Measurements from ENCODE around the gene DERL2. TPM values are rescaled to one million over a fixed set of nuclear protein-coding genes. Genes with fewer than 3 reads are reported as not detected.

The DERL2 gene
- total RNA-seq, 1 donor from 2014 or later, result 64.0 TPM

DNA sequence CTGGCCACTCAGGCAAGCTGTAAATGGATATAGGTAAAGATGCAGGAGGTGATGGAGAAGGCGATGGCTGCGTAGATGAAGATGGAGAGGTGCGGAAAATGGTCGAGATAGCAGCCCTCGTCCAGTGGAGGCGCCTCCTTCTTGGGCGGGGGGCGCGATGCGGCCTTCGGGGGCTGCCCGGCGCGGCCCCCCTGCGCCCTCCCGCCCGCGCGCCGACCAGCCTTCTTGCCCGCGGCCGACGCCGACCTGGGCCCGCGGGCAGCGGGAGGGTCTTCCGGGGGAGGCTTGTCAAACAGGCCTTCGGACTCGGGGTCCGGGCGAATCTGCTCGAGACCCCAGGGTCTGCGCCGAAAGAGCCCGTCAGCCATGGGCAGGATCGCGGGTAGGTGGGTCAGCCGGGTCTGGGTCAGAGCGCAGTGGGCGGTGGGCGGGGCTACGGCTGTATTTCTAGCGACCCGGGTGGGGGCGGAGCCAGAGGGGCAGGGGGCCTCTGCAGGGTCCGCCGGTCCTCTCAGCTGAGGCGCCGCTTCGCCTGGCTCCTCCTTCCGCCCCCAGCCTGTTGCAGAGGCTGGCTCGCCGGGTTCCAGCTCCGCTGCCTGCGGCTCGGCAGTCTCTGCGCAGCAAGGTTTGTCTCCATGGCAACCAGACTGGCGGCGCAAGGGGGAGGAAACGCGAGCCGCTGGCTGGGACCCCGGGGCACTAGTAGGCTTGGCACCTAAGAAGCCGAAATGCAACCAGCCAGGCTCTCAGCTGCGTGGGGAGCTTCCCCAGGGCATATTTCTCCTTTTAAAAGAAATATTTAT, 14.8 kb upstream of the DERL2 start:
- Histone ChIP-seq H3K4me1 (peaks cover 2% of the 10 kb centered on the region), H3K27ac (no peak overlapping the region), H3K4me3 (peak overlapping the region; percentile 46), H3K36me3 (no peaks in the 10 kb centered on the region), H3K27me3 (peaks cover 6% of the 10 kb centered on the region), H3K9me3 (no peaks in the 10 kb centered on the region)
- ATAC-seq, result peak; percentile 61
- no peak for TF ChIP-seq CTCF (IDR thresholded peaks at IDR 0.05)
- intact Hi-C loops (cut with DNase I), result no loop called here
- DNase-seq, result peak; percentile 76

DNA sequence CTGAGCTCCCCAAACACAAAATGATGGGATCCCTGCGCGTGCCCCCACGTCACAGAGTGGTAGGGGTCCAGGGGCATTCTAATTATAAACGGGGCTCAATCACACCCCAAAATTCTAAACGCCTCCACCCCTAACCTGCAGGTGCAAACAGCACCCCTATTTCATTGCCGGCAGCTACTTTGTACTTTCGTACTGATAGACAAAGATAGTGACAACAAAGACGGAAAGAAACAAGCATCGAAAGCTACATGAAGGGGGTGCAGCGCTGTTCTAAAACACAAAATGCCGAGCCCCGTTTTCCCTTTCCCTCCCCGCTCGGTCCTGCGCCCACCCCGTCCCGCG, 14.2 kb upstream of the DERL2 start:
- peaks cover 6% of the 10 kb centered on the region for H3K27me3 ChIP-seq
- no peak overlapping the region for H3K27ac ChIP-seq
- ATAC-seq (no peak), DNase-seq (no peak)
- H3K4me3 ChIP-seq, result peak overlapping the region; percentile 46
- no peak for TF ChIP-seq CTCF (IDR thresholded peaks at IDR 0.05)
- no peaks in the 10 kb centered on the region for H3K36me3 ChIP-seq
- intact Hi-C loops (cut with DNase I), result no loop called here
- H3K9me3 ChIP-seq, result no peaks in the 10 kb centered on the region
- peaks cover 2% of the 10 kb centered on the region for H3K4me1 ChIP-seq

GRCh38 chr17:5499476-5500231, 13.7 kb upstream of the DERL2 start:
- Histone ChIP-seq H3K9me3 (no peaks in the 10 kb centered on the region), H3K27me3 (peaks cover 6% of the 10 kb centered on the region), H3K4me1 (peaks cover 2% of the 10 kb centered on the region), H3K27ac (no peak overlapping the region), H3K4me3 (peak overlapping the region; percentile 46), H3K36me3 (no peaks in the 10 kb centered on the region)
- no peak for DNase-seq
- ATAC-seq, result no peak
- intact Hi-C loops (cut with DNase I), result no loop called here
- no peak for TF ChIP-seq CTCF (IDR thresholded peaks at IDR 0.05)

GRCh38 chr17:5492970-5493369, 7.0 kb upstream of the DERL2 start:
- no peak for TF ChIP-seq CTCF (IDR thresholded peaks at IDR 0.05)
- ATAC-seq (no peak), DNase-seq (no peak)
- no peak overlapping the region for H3K27ac ChIP-seq
- H3K27me3 ChIP-seq, result no peaks in the 10 kb centered on the region
- peaks cover 4% of the 10 kb centered on the region for H3K4me1 ChIP-seq
- intact Hi-C loops (cut with DNase I), result no loop called here
- no peaks in the 10 kb centered on the region for H3K9me3 ChIP-seq
- no peak overlapping the region for H3K4me3 ChIP-seq
- H3K36me3 ChIP-seq, result peaks cover 29% of the 10 kb centered on the region

DNA sequence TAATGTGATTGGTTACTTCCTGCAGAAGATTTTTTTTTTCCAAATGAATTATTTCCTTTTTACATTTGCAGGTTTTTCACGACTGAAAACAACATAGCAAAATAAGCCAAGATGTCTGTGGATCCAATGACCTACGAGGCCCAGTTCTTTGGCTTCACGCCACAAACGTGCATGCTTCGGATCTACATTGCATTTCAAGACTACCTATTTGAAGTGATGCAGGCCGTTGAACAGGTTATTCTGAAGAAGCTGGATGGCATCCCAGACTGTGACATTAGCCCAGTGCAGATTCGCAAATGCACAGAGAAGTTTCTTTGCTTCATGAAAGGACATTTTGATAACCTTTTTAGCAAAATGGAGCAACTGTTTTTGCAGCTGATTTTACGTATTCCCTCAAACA, 2.8 kb upstream of the DERL2 start:
- peaks cover 21% of the 10 kb centered on the region for H3K4me1 ChIP-seq
- H3K36me3 ChIP-seq, result peaks cover 37% of the 10 kb centered on the region
- no peak for TF ChIP-seq CTCF (IDR thresholded peaks at IDR 0.05)
- no peak overlapping the region for H3K27ac ChIP-seq
- DNase-seq (no peak), ATAC-seq (no peak)
- no peak overlapping the region for H3K4me3 ChIP-seq
- intact Hi-C loops (cut with DNase I), result no loop called here
- H3K9me3 ChIP-seq, result no peaks in the 10 kb centered on the region
- H3K27me3 ChIP-seq, result no peaks in the 10 kb centered on the region
